HepG2 (cell line): Measurements from ENCODE around the gene RILP. TPM values are rescaled to one million over a fixed set of nuclear protein-coding genes. Genes with fewer than 3 reads are reported as not detected.
A peak's percentile ranks its signal among the peaks of the same experiment; 100 is the strongest.

Source experiments
- FOXJ3 ChIP-seq: sonication (generic); formaldehyde crosslinking; IDR thresholded peaks from 2 replicates; pipeline ENCODE4 v1.4.0; 2020; ENCODE audit warnings: missing genetic modification reagents, mild to moderate bottlenecking, borderline replicate concordance
- GLI4 ChIP-seq: sonication (generic); formaldehyde crosslinking; IDR thresholded peaks from 2 replicates; pipeline ENCODE4 v1.5.1; 2020; ENCODE audit warnings: missing genetic modification reagents, mild to moderate bottlenecking, moderate library complexity, borderline replicate concordance
- MEIS1 ChIP-seq: sonication (generic); formaldehyde crosslinking; IDR thresholded peaks from 2 replicates; pipeline ENCODE4 v1.9.0; 2021; ENCODE audit warnings: mild to moderate bottlenecking, missing genetic modification reagents, moderate library complexity, borderline replicate concordance
- ZNF30 ChIP-seq: sonication (generic); formaldehyde crosslinking; IDR thresholded peaks from 2 replicates; pipeline ENCODE4 v1.5.0; 2020; ENCODE audit warnings: mild to moderate bottlenecking, missing genetic modification reagents
- polyA plus RNA-seq, 8 experiments: library from polyadenylated mRNA; depleted of rRNA in 3 of 8; stranded (reverse) in 7 of 8; unstranded in 1 of 8; fragments of >200 nt; fragmentation: Illumina TruSeq in 4 of 8; extraction: Trizol in 4 of 8; gene quantifications; 2 replicates each; pipeline versions ENCODE4 v1.2.1 to v1.2.3, GENCODE V29; 2011 to 2016; ENCODE audit warnings: low read depth in 4 of 8, missing spikeins in 1 of 8, mixed read lengths in 1 of 8; ENCODE audit not compliant: insufficient read depth in 1 of 8
- total RNA-seq, 5 experiments: library from RNA; depleted of rRNA; stranded (reverse); fragments of >200 nt; fragmentation: Illumina TruSeq; extraction: Trizol; gene quantifications; 2 replicates each; pipeline ENCODE4 v1.2.3, GENCODE V29; 2016; ENCODE audit warnings: low read depth in 1 of 5
- TF ChIP-seq, protein P1 (sequence below): sonication (generic); formaldehyde crosslinking; IDR thresholded peaks from 2 replicates; pipeline ENCODE4 v1.5.0; 2020; ENCODE audit warnings: mild to moderate bottlenecking, missing genetic modification reagents, borderline replicate concordance
- TF ChIP-seq, protein P2 (sequence below): sonication (generic); formaldehyde crosslinking; IDR thresholded peaks from 2 replicates; pipeline ENCODE4 v1.9.0; 2021; ENCODE audit warnings: missing genetic modification reagents, borderline replicate concordance
- TF ChIP-seq, protein P3 (sequence below): sonication (generic); formaldehyde crosslinking; IDR thresholded peaks from 2 replicates; pipeline ENCODE4 v1.4.0; 2020; ENCODE audit warnings: missing genetic modification reagents, borderline replicate concordance
- TF ChIP-seq, protein P4 (sequence below): sonication (generic); formaldehyde crosslinking; IDR thresholded peaks from 2 replicates; pipeline ENCODE4 v1.4.0; 2020; ENCODE audit warnings: low read depth, missing genetic modification reagents
- TF ChIP-seq, protein P5 (sequence below): sonication (generic); formaldehyde crosslinking; IDR thresholded peaks from 2 replicates; pipeline ENCODE4 v1.5.0; 2020; ENCODE audit warnings: mild to moderate bottlenecking, missing genetic modification reagents, borderline replicate concordance
- TF ChIP-seq, protein P6 (sequence below): sonication (generic); formaldehyde crosslinking; IDR thresholded peaks from 2 replicates; pipeline ENCODE4 v1.8.0; 2022; ENCODE audit warnings: mild to moderate bottlenecking, missing genetic modification reagents

Gene RILP
- total and polyA plus RNA-seq, 2 of the 13 experiments (the other 11 are each of a cell fraction or from before 2014, with no cell fraction given) = 6.6 to 8.1 TPM

DNA sequence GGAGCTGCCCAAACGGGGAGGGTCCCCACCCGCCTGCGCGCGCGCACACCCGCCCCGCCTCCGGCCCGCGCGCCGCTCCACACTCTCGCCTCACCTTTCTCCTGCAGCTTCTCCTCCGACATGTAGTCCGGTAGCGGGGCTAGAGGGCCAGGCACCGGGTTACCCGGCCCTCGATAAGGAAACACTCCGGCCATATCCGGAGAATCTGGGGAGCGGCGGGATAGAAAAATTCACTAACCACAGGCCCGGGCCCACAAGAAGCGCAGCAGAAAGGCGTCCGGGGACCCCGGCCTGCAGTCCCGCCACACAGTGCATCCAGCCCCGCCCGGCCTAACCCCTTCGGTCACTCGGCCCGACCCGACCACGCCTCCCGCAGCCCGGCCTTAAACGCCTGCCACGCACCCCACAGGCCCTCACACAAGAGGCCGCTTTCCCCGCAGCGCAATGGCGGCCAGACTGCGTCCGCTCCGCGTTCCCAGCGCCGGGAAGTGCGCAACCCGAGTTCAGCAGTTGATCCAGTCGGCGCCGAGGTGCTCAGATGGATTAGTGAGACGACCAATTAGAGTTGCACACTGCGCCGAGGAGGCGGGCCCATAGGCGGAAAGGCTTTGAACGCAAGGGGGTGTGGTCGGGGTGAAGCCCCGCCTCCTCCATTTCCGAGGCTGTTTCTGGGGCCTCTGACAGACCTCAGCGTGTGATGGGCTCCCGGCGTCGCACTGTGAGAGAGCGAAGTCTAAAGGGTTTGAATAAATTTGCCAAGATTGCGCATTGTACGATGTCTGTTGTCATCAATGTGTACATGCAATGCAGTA lies 34.9 kb upstream of the RILP start, which contains the start of gene PRPF8 (continued):
- TF ChIP-seq, protein P1, sequence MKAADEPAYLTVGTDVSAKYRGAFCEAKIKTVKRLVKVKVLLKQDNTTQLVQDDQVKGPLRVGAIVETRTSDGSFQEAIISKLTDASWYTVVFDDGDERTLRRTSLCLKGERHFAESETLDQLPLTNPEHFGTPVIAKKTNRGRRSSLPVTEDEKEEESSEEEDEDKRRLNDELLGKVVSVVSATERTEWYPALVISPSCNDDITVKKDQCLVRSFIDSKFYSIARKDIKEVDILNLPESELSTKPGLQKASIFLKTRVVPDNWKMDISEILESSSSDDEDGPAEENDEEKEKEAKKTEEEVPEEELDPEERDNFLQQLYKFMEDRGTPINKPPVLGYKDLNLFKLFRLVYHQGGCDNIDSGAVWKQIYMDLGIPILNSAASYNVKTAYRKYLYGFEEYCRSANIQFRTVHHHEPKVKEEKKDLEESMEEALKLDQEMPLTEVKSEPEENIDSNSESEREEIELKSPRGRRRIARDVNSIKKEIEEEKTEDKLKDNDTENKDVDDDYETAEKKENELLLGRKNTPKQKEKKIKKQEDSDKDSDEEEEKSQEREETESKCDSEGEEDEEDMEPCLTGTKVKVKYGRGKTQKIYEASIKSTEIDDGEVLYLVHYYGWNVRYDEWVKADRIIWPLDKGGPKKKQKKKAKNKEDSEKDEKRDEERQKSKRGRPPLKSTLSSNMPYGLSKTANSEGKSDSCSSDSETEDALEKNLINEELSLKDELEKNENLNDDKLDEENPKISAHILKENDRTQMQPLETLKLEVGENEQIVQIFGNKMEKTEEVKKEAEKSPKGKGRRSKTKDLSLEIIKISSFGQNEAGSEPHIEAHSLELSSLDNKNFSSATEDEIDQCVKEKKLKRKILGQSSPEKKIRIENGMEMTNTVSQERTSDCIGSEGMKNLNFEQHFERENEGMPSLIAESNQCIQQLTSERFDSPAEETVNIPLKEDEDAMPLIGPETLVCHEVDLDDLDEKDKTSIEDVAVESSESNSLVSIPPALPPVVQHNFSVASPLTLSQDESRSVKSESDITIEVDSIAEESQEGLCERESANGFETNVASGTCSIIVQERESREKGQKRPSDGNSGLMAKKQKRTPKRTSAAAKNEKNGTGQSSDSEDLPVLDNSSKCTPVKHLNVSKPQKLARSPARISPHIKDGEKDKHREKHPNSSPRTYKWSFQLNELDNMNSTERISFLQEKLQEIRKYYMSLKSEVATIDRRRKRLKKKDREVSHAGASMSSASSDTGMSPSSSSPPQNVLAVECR (CRISPR knock-in tag) = peak; percentile 96
- TF ChIP-seq MEIS1 (CRISPR knock-in tag) (no peak), ZNF30 (CRISPR knock-in tag) (0 out of 2 replicates have a peak, but pooled peaks have one; percentile 48), FOXJ3 (CRISPR knock-in tag) (no peak), GLI4 (peak; percentile 81; the same call in 1 of the 2 replicates)
- TF ChIP-seq, protein P2, sequence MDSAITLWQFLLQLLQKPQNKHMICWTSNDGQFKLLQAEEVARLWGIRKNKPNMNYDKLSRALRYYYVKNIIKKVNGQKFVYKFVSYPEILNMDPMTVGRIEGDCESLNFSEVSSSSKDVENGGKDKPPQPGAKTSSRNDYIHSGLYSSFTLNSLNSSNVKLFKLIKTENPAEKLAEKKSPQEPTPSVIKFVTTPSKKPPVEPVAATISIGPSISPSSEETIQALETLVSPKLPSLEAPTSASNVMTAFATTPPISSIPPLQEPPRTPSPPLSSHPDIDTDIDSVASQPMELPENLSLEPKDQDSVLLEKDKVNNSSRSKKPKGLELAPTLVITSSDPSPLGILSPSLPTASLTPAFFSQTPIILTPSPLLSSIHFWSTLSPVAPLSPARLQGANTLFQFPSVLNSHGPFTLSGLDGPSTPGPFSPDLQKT (CRISPR knock-in tag) = no peak
- TF ChIP-seq, protein P3, sequence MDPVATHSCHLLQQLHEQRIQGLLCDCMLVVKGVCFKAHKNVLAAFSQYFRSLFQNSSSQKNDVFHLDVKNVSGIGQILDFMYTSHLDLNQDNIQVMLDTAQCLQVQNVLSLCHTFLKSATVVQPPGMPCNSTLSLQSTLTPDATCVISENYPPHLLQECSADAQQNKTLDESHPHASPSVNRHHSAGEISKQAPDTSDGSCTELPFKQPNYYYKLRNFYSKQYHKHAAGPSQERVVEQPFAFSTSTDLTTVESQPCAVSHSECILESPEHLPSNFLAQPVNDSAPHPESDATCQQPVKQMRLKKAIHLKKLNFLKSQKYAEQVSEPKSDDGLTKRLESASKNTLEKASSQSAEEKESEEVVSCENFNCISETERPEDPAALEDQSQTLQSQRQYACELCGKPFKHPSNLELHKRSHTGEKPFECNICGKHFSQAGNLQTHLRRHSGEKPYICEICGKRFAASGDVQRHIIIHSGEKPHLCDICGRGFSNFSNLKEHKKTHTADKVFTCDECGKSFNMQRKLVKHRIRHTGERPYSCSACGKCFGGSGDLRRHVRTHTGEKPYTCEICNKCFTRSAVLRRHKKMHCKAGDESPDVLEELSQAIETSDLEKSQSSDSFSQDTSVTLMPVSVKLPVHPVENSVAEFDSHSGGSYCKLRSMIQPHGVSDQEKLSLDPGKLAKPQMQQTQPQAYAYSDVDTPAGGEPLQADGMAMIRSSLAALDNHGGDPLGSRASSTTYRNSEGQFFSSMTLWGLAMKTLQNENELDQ = no peak
- TF ChIP-seq, protein P4, sequence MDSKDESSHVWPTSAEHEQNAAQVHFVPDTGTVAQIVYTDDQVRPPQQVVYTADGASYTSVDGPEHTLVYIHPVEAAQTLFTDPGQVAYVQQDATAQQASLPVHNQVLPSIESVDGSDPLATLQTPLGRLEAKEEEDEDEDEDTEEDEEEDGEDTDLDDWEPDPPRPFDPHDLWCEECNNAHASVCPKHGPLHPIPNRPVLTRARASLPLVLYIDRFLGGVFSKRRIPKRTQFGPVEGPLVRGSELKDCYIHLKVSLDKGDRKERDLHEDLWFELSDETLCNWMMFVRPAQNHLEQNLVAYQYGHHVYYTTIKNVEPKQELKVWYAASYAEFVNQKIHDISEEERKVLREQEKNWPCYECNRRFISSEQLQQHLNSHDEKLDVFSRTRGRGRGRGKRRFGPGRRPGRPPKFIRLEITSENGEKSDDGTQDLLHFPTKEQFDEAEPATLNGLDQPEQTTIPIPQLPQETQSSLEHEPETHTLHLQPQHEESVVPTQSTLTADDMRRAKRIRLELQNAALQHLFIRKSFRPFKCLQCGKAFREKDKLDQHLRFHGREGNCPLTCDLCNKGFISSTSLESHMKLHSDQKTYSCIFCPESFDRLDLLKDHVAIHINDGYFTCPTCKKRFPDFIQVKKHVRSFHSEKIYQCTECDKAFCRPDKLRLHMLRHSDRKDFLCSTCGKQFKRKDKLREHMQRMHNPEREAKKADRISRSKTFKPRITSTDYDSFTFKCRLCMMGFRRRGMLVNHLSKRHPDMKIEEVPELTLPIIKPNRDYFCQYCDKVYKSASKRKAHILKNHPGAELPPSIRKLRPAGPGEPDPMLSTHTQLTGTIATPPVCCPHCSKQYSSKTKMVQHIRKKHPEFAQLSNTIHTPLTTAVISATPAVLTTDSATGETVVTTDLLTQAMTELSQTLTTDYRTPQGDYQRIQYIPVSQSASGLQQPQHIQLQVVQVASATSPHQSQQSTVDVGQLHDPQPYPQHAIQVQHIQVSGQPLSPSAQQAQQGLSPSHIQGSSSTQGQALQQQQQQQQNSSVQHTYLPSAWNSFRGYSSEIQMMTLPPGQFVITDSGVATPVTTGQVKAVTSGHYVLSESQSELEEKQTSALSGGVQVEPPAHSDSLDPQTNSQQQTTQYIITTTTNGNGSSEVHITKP (CRISPR knock-in tag) = no peak
- TF ChIP-seq, protein P5, sequence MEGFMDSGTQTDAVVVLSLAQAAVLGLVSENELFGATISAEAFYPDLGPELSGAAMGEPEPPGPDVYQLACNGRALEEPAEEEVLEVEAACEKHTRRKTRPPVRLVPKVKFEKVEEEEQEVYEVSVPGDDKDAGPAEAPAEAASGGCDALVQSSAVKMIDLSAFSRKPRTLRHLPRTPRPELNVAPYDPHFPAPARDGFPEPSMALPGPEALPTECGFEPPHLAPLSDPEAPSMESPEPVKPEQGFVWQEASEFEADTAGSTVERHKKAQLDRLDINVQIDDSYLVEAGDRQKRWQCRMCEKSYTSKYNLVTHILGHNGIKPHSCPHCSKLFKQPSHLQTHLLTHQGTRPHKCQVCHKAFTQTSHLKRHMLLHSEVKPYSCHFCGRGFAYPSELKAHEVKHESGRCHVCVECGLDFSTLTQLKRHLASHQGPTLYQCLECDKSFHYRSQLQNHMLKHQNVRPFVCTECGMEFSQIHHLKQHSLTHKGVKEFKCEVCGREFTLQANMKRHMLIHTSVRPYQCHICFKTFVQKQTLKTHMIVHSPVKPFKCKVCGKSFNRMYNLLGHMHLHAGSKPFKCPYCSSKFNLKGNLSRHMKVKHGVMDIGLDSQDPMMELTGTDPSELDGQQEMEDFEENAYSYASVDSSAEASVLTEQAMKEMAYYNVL (CRISPR knock-in tag) = peak; percentile 56; the same call in 1 of the 2 replicates
- TF ChIP-seq, protein P6, sequence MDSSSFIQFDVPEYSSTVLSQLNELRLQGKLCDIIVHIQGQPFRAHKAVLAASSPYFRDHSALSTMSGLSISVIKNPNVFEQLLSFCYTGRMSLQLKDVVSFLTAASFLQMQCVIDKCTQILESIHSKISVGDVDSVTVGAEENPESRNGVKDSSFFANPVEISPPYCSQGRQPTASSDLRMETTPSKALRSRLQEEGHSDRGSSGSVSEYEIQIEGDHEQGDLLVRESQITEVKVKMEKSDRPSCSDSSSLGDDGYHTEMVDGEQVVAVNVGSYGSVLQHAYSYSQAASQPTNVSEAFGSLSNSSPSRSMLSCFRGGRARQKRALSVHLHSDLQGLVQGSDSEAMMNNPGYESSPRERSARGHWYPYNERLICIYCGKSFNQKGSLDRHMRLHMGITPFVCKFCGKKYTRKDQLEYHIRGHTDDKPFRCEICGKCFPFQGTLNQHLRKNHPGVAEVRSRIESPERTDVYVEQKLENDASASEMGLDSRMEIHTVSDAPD (CRISPR knock-in tag) = no peak
